ENCODE measurements around the gene IFT25. TPM values are rescaled to one million over a fixed set of nuclear protein-coding genes. Genes with fewer than 3 reads are reported as not detected.
A peak's percentile ranks its signal among the peaks of the same experiment; 100 is the strongest.
"Not testable (repeated sequence)": the region's sequence is repeated elsewhere in the genome, so short reads cannot be mapped to it uniquely, and the experiment has no call there.

Gene IFT25
- total RNA-seq, 1 donor from 2014 or later = 19.2 TPM

- no peak for DNase-seq (ENCODE audit: low spot score in 2 of 2)
Observed at GRCh38 chr1:53891678-53892077, 53.8 kb downstream of the IFT25 start.

DNA sequence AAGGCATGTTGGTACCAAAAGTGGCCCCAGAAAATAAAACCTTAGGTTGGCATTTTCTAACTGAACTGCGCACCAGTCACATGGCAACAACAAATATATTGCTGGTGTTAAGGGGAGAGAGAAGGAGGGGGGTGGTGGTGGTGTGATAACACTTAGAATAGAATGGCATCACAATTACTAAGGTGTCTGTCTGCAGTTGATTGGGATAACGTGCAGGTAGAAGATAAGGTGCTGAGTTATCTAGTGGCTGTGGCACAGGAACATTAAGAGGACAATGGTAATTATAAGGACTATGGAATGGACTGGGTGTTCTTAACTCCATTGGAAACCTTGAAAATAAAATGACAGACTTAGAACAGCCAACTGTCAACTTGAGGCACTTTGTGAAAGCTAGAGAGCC, 54.5 kb downstream of the IFT25 start:
- DNase-seq (ENCODE audit: low spot score in 2 of 2) (no peak), FAIRE-seq (no peak)

More at GRCh38 chr1:53891678-53892077, 53.8 kb downstream of the IFT25 start:
- FAIRE-seq = no peak

GRCh38 chr1:53890522-53890941, 55.0 kb downstream of the IFT25 start:
- DNase-seq (ENCODE audit: low spot score in 2 of 2) (no peak), FAIRE-seq (no peak)

- DNase-seq (ENCODE audit: low spot score in 2 of 2) (peak; percentile 74 to 92), FAIRE-seq (no peak)
Observed at GRCh38 chr1:53889304-53890298, 55.9 kb downstream of the IFT25 start, which contains the start of gene YIPF1. YIPF1 (minus strand) TSS chr1:53889797; CDS start chr1:53888937, 860 bp downstream.

DNA sequence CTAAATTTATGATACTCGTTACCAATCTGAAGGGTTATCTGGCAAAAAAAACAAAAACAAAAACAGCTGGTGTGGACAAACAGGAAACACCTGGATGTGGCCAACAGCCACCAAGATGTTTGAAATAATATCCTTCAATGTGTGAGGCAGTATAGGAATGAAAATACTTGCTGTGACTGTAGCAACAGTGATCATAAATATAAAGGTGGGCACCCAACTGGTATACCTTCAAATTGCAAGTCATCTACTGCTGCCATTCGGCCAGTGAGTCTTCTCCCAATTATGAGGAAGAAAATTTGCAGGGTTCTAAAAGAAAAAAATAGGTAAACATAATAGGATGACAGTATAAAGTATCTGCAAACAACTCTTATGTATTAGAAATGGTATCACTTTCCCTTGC, 56.8 kb downstream of the IFT25 start:
- no peak for FAIRE-seq
- DNase-seq (ENCODE audit: low spot score in 2 of 2) = no peak

DNA sequence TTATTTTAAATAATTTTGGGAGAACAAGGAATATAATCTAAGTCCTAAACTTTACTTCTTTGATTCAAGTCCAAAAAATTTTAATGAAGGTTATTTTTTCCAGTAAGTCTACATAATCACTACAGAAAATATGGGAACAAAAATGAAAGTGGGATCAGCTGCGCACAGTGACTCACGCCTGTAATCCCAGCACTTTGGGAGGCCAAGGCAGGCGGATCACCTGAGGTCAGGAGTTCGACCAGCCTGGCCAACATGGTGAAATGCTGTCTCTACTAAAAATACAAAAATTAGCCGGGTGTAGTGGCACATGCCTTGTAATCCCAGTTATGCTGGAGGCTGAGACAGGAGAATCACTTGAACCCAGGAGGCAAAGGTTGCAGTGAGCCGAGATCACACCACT, 61.9 kb downstream of the IFT25 start:
- not testable (repeated sequence) for DNase-seq (ENCODE audit: low spot score in 2 of 2); FAIRE-seq

DNA sequence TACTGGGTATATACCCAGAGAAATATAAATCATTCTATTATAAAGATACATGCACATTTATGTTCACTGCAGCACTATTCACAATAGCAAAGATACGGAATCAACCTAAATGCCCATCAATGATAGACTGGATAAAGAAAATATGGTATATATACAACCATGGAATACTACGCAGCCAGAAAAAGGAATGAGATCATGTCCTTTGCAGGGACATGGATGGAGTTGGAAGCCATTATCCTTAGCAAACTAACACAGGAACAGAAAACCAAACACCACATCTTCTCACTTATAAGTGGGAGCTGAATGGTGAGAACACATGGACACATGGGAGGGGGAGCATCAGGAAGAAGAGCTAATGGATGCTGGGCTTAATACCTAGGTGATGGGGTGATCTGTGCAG, 63.6 kb downstream of the IFT25 start:
- DNase-seq (ENCODE audit: low spot score in 2 of 2); FAIRE-seq: not testable (repeated sequence)

- FAIRE-seq (no peak), DNase-seq (ENCODE audit: low spot score in 2 of 2) (no peak)
Observed at GRCh38 chr1:53878492-53879105, 66.9 kb downstream of the IFT25 start.

DNA sequence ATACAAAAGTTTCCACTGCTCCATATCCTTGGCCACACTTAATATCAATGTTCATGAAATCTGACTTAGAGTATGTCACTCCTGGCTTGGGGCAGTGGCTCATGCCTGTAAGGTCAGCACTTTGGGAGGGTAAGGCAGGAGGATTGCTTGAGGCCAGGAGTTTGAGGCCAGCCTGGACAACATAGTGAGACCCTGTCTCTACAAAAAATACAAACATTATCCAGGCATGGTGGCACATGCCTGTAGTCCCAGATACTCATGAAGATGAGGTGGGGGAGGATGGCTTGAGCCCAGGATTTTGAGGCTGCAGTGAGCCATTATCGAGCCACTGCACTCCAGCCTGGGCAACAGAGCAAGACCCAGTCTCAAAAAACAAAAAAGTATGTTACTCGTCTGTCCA, 70.3 kb downstream of the IFT25 start:
- not testable (repeated sequence) for FAIRE-seq; DNase-seq (ENCODE audit: low spot score in 2 of 2)

GRCh38 chr1:53871773-53872484, 73.6 kb downstream of the IFT25 start:
- no peak for FAIRE-seq
- no peak for DNase-seq (ENCODE audit: low spot score in 2 of 2)

Other genes starting within 250 kb of the IFT25 start
- gene GLIS1, start 206.5 kb downstream of the IFT25 start, total RNA-seq = not detected
- gene NDC1, start 107.4 kb downstream of the IFT25 start, total RNA-seq = 40.8 TPM
- 15.5 TPM for gene YIPF1, start 55.9 kb downstream of the IFT25 start, total RNA-seq
- gene DIO1, start 51.5 kb downstream of the IFT25 start, total RNA-seq = not detected
- gene LRRC42, start 651 bp upstream of the IFT25 start, total RNA-seq = 21.2 TPM
- gene LDLRAD1, start 72.5 kb upstream of the IFT25 start, total RNA-seq = not detected
- gene TMEM59, start 107.5 kb upstream of the IFT25 start, total RNA-seq = 92.9 TPM
- gene TCEANC2, start 107.9 kb upstream of the IFT25 start, total RNA-seq = 4.9 TPM
- gene CDCP2, start 207.3 kb upstream of the IFT25 start, total RNA-seq = not detected

All from frontal cortex (tissue), 4 donors.